Measurements from ENCODE around the gene GZMM.
"Not testable (repeated sequence)": the region's sequence is repeated elsewhere in the genome, so short reads cannot be mapped to it uniquely, and the experiment has no call there.

The GZMM gene

GRCh38 chr19:583968-584239 lies 40.1 kb downstream of the GZMM start:
- no peak for DNase-seq

- peak; percentile 56 for DNase-seq
Observed at GRCh38 chr19:584240-585001, 40.6 kb downstream of the GZMM start.

- not testable (repeated sequence) for DNase-seq
Observed at GRCh38 chr19:585146-585545, 41.3 kb downstream of the GZMM start.

- DNase-seq = no peak
Observed at GRCh38 chr19:585551-586110, 41.8 kb downstream of the GZMM start.

GRCh38 chr19:588093-588740 lies 44.4 kb downstream of the GZMM start:
- DNase-seq = peak; percentile 52

GRCh38 chr19:588741-589692 lies 45.2 kb downstream of the GZMM start:
- DNase-seq = no peak

GRCh38 chr19:589693-590395 lies 46.0 kb downstream of the GZMM start, which contains the start of gene HCN2:
Gene HCN2, plus strand, starts transcription at chr19:589881. Its CDS starts 65 bp downstream, at chr19:589946.
- no peak for DNase-seq

- DNase-seq = peak; percentile 25
Observed at GRCh38 chr19:590396-590745, 46.5 kb downstream of the GZMM start.

- no peak for DNase-seq
Observed at GRCh38 chr19:590750-591098, 46.9 kb downstream of the GZMM start.

GRCh38 chr19:591099-591958 lies 47.5 kb downstream of the GZMM start:
- no peak for DNase-seq

GRCh38 chr19:592101-592500 lies 48.2 kb downstream of the GZMM start:
- no peak for DNase-seq

GRCh38 chr19:593055-593454 lies 49.2 kb downstream of the GZMM start:
- DNase-seq = no peak

- no peak for DNase-seq
Observed at GRCh38 chr19:593505-593904, 49.7 kb downstream of the GZMM start.

- no peak for DNase-seq
Observed at GRCh38 chr19:594265-594870, 50.5 kb downstream of the GZMM start.

GRCh38 chr19:595326-596262 lies 51.7 kb downstream of the GZMM start:
- no peak for DNase-seq

GRCh38 chr19:596263-596655 lies 52.4 kb downstream of the GZMM start:
- no peak for DNase-seq

- no peak for DNase-seq
Observed at GRCh38 chr19:597406-598315, 53.8 kb downstream of the GZMM start.
